Loucy (cell line): ENCODE results near the gene DCLK2.

Experiments used
- H2AFZ ChIP-seq: fragments of 200-600 bp; sonication (generic); 2 replicates; pipeline ENCODE4 v1.6.0; 2016; ENCODE audit warnings: antibody characterized with exemption, mild to moderate bottlenecking, low read length, moderate library complexity
- H3F3A ChIP-seq: fragments of 200-600 bp; 2 replicates; pipeline ENCODE4 v1.6.0; 2016; ENCODE audit warnings: antibody characterized with exemption, low read depth, mild to moderate bottlenecking
- H3K27me3 ChIP-seq: fragments of 200-600 bp; sonication (generic); 2 replicates; pipeline ENCODE4 v1.6.1; 2014; ENCODE audit warnings: low read length, mild to moderate bottlenecking; ENCODE audit not compliant: insufficient read depth, poor library complexity, severe bottlenecking
- H3K36me3 ChIP-seq: fragments of 200-600 bp; sonication (generic); 2 replicates; pipeline ENCODE4 v1.6.1; 2016; ENCODE audit warnings: low read length; ENCODE audit not compliant: insufficient read depth
- H3K4me1 ChIP-seq: fragments of 200-600 bp; sonication (generic); 2 replicates; pipeline ENCODE4 v1.5.1; 2014; ENCODE audit warnings: low read length, mild to moderate bottlenecking; ENCODE audit not compliant: insufficient read depth, poor library complexity, severe bottlenecking
- H3K4me2 ChIP-seq: fragments of 200-600 bp; sonication (generic); 2 replicates; pipeline ENCODE4 v1.6.0; 2014; ENCODE audit warnings: antibody characterized with exemption, low read length, low read depth, mild to moderate bottlenecking; ENCODE audit not compliant: poor library complexity, severe bottlenecking
- H3K4me3 ChIP-seq: fragments of 200-600 bp; sonication (generic); 2 replicates; pipeline ENCODE4 v1.5.1; 2014; ENCODE audit warnings: low read length, mild to moderate bottlenecking, mixed read lengths; ENCODE audit not compliant: poor library complexity, severe bottlenecking
- H3K79me2 ChIP-seq: fragments of 200-600 bp; sonication (generic); 2 replicates; pipeline ENCODE4 v1.6.1; 2014; ENCODE audit warnings: low read length; ENCODE audit not compliant: insufficient read depth
- H3K9ac ChIP-seq: fragments of 200-600 bp; sonication (generic); 2 replicates; pipeline ENCODE4 v1.6.0; 2014; ENCODE audit warnings: mild to moderate bottlenecking, low read depth, low read length, moderate library complexity; ENCODE audit not compliant: poor library complexity, severe bottlenecking
- H3K9me2 ChIP-seq: fragments of 200-600 bp; sonication (generic); replicated peaks from 2 replicates; pipeline ENCODE4 v1.6.1; 2016; ENCODE audit warnings: low read depth, low read length, mixed read lengths
- H3K9me3 ChIP-seq: fragments of 200-600 bp; sonication (generic); 2 replicates; pipeline ENCODE4 v1.6.1; 2014; ENCODE audit warnings: mild to moderate bottlenecking, antibody characterized with exemption, low read length, low read depth; ENCODE audit not compliant: insufficient read depth
- H4K20me1 ChIP-seq: fragments of 200-600 bp; sonication (generic); 2 replicates; pipeline ENCODE4 v1.6.0; 2014; ENCODE audit warnings: antibody characterized with exemption, low read length, mild to moderate bottlenecking; ENCODE audit not compliant: insufficient read depth, poor library complexity, severe bottlenecking
- EZH2phosphoT487 ChIP-seq: fragments of 200-600 bp; IDR thresholded peaks from 2 replicates; pipeline ENCODE4 v1.6.1; 2018; ENCODE audit warnings: antibody characterized with exemption, mild to moderate bottlenecking, moderate library complexity, borderline replicate concordance
- TF ChIP-seq, protein P1 (sequence below): fragments of 200-600 bp; sonication (generic); conservative IDR thresholded peaks from 2 replicates; pipeline ENCODE4 v1.5.1; 2014; ENCODE audit warnings: mild to moderate bottlenecking, antibody characterized with exemption, low read length

DCLK2 gene

GRCh38 chr4:150127757-150128156 lies 49.5 kb downstream of the DCLK2 start:
- Histone ChIP-seq H3K79me2 (no peaks in the 10 kb centered on the region), H3F3A (no peaks in the 10 kb centered on the region), H3K36me3 (no peaks in the 10 kb centered on the region), H3K4me3 (no peak overlapping the region), H3K27me3 (no peaks in the 10 kb centered on the region), H3K4me2 (no peak overlapping the region), H3K9me2 (no peaks in the 10 kb centered on the region), H3K9me3 (no peaks in the 10 kb centered on the region), H3K9ac (no peak overlapping the region), H4K20me1 (no peaks in the 10 kb centered on the region), H3K4me1 (no peaks in the 10 kb centered on the region), H2AFZ (no peak overlapping the region)
- no peak for TF ChIP-seq EZH2phosphoT487
- TF ChIP-seq, protein P1, sequence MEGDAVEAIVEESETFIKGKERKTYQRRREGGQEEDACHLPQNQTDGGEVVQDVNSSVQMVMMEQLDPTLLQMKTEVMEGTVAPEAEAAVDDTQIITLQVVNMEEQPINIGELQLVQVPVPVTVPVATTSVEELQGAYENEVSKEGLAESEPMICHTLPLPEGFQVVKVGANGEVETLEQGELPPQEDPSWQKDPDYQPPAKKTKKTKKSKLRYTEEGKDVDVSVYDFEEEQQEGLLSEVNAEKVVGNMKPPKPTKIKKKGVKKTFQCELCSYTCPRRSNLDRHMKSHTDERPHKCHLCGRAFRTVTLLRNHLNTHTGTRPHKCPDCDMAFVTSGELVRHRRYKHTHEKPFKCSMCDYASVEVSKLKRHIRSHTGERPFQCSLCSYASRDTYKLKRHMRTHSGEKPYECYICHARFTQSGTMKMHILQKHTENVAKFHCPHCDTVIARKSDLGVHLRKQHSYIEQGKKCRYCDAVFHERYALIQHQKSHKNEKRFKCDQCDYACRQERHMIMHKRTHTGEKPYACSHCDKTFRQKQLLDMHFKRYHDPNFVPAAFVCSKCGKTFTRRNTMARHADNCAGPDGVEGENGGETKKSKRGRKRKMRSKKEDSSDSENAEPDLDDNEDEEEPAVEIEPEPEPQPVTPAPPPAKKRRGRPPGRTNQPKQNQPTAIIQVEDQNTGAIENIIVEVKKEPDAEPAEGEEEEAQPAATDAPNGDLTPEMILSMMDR = no peak

GRCh38 chr4:150130933-150131332 lies 52.7 kb downstream of the DCLK2 start:
- Histone ChIP-seq H3K9me2 (no peaks in the 10 kb centered on the region), H3K27me3 (no peaks in the 10 kb centered on the region), H3K4me2 (no peak overlapping the region), H2AFZ (no peak overlapping the region), H3K4me3 (no peak overlapping the region), H3K79me2 (no peaks in the 10 kb centered on the region), H3K9ac (no peak overlapping the region), H3K36me3 (no peaks in the 10 kb centered on the region), H3K4me1 (no peaks in the 10 kb centered on the region), H3K9me3 (no peaks in the 10 kb centered on the region), H4K20me1 (no peaks in the 10 kb centered on the region), H3F3A (no peaks in the 10 kb centered on the region)
- TF ChIP-seq, protein P1 = no peak
- TF ChIP-seq EZH2phosphoT487 = no peak

DNA sequence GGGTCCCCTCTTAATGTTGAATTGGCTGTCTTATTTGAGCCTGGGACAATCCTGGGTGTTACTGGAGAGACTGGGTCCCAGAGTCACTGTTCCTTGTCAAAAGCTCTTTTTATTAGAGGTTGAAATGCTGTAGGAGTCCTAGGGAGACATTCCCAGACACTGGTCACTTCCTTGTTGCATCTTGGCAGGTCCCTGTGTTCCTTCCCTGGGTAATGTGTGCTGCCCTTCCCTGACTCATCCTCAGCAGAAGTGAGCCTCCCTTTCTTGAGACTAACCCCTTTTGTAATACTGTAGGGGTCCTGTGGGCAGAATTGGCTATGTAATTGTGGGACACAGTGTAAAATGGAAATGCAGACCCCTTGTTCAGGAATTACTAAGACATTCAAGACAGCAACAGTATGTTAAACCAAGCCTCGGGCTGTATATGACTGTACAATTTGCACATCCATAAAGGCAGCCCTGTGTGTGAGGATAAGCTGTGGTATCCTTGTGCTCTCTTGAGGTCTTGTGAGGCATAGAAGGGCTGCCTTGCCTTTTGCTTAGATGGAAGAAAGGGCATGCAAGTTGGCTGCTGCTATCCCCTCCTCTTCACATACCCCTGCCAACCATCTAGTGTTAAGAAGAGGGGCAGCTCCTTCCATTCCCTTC lies 53.5 kb downstream of the DCLK2 start:
- H3K36me3 ChIP-seq = no peaks in the 10 kb centered on the region
- no peaks in the 10 kb centered on the region for H3K27me3 ChIP-seq
- no peaks in the 10 kb centered on the region for H3K9me2 ChIP-seq
- H3F3A ChIP-seq = no peaks in the 10 kb centered on the region
- no peak overlapping the region for H3K9ac ChIP-seq
- no peak overlapping the region for H3K4me2 ChIP-seq
- no peak for TF ChIP-seq EZH2phosphoT487
- TF ChIP-seq, protein P1 = no peak
- no peak overlapping the region for H3K4me3 ChIP-seq
- H4K20me1 ChIP-seq = no peaks in the 10 kb centered on the region
- no peak overlapping the region for H2AFZ ChIP-seq
- no peaks in the 10 kb centered on the region for H3K9me3 ChIP-seq
- no peaks in the 10 kb centered on the region for H3K79me2 ChIP-seq
- no peaks in the 10 kb centered on the region for H3K4me1 ChIP-seq
